HepG2 (cell line): ENCODE results near the gene CGREF1. TPM values are rescaled to one million over a fixed set of nuclear protein-coding genes. Genes with fewer than 3 reads are reported as not detected.

ENCODE experiments used
- ATF1 ChIP-seq: IDR thresholded peaks from 2 replicates; pipeline ENCODE4 v1.6.1; 2016; ENCODE audit warnings: mild to moderate bottlenecking, control low read depth
- CBX1 ChIP-seq: IDR thresholded peaks from one replicate; pipeline ENCODE4 v1.6.1; 2016; ENCODE audit warnings: antibody characterized with exemption, low read depth
- DMAP1 ChIP-seq: IDR thresholded peaks from 2 replicates; pipeline ENCODE4 v1.6.1; 2016
- HOXA9 ChIP-seq: sonication (generic); formaldehyde crosslinking; IDR thresholded peaks from 2 replicates; pipeline ENCODE4 v1.8.1; 2022; ENCODE audit warnings: missing genetic modification reagents, mild to moderate bottlenecking, moderate library complexity, borderline replicate concordance
- KDM1A ChIP-seq: IDR thresholded peaks from 2 replicates; pipeline ENCODE4 v1.6.1; 2016; ENCODE audit warnings: missing compliant biosample characterization
- MAFG ChIP-seq: sonication (generic); formaldehyde crosslinking; IDR thresholded peaks from 2 replicates; pipeline ENCODE4 v1.5.1; 2020; ENCODE audit warnings: mild to moderate bottlenecking, missing genetic modification reagents
- MIER3 ChIP-seq: IDR thresholded peaks from 2 replicates; pipeline ENCODE4 v1.6.1; 2016; ENCODE audit warnings: missing compliant biosample characterization, borderline replicate concordance
- NBN ChIP-seq: fragments of 450-650 bp; conservative IDR thresholded peaks from 2 replicates; pipeline ENCODE4 v1.6.1; 2017
- PRDM15 ChIP-seq: sonication (generic); formaldehyde crosslinking; IDR thresholded peaks from 2 replicates; pipeline ENCODE4 v1.4.0; 2020; ENCODE audit warnings: missing genetic modification reagents
- PRPF4 ChIP-seq: fragments of 200-400 bp; formaldehyde crosslinking; IDR thresholded peaks from 2 replicates; pipeline ENCODE4 v1.6.1; 2016; ENCODE audit warnings: low read length, low read depth; ENCODE audit not compliant: poor library complexity, severe bottlenecking
- SRSF9 ChIP-seq: fragments of 200-400 bp; formaldehyde crosslinking; IDR thresholded peaks from 2 replicates; pipeline ENCODE4 v1.6.1; 2018; ENCODE audit warnings: borderline replicate concordance, mild to moderate bottlenecking, low read depth, low read length; ENCODE audit not compliant: insufficient read depth, poor library complexity, severe bottlenecking
- TBX3 ChIP-seq: fragments of 450-650 bp; IDR thresholded peaks from 2 replicates; pipeline ENCODE4 v1.6.1; 2017; ENCODE audit warnings: antibody characterized with exemption, mild to moderate bottlenecking, inconsistent platforms, borderline replicate concordance
- ZMYM3 ChIP-seq: sonication (generic); formaldehyde crosslinking; IDR thresholded peaks from 2 replicates; pipeline ENCODE4 v1.5.1; 2020; ENCODE audit warnings: mild to moderate bottlenecking, missing genetic modification reagents
- ZNF292 ChIP-seq: sonication (generic); formaldehyde crosslinking; IDR thresholded peaks from 2 replicates; pipeline ENCODE4 v1.8.1; 2022; ENCODE audit warnings: mild to moderate bottlenecking, low read depth, missing genetic modification reagents, borderline replicate concordance
- ZNF33B ChIP-seq: sonication (generic); formaldehyde crosslinking; IDR thresholded peaks from 2 replicates; pipeline ENCODE4 v1.5.1; 2020; ENCODE audit warnings: mild to moderate bottlenecking, missing genetic modification reagents
- ZNF354B ChIP-seq: sonication (generic); formaldehyde crosslinking; IDR thresholded peaks from 2 replicates; pipeline ENCODE4 v1.8.0; 2022; ENCODE audit warnings: mild to moderate bottlenecking, missing genetic modification reagents
- ZNF569 ChIP-seq: sonication (generic); formaldehyde crosslinking; IDR thresholded peaks from 2 replicates; pipeline ENCODE4 v1.5.0; 2020; ENCODE audit warnings: mild to moderate bottlenecking, missing genetic modification reagents, moderate library complexity, borderline replicate concordance
- ZNF619 ChIP-seq: sonication (generic); formaldehyde crosslinking; IDR thresholded peaks from 2 replicates; pipeline ENCODE4 v1.4.0; 2020; ENCODE audit warnings: mild to moderate bottlenecking, missing genetic modification reagents
- ZNF747 ChIP-seq: sonication (generic); formaldehyde crosslinking; IDR thresholded peaks from 2 replicates; pipeline ENCODE4 v1.8.1; 2023; ENCODE audit warnings: missing genetic modification reagents, mild to moderate bottlenecking, borderline replicate concordance
- polyA plus RNA-seq, 8 experiments: library from polyadenylated mRNA; depleted of rRNA in 3 of 8; stranded (reverse) in 7 of 8; unstranded in 1 of 8; fragments of >200 nt; fragmentation: Illumina TruSeq in 4 of 8; extraction: Trizol in 4 of 8; gene quantifications; 2 replicates each; pipeline versions ENCODE4 v1.2.1 to v1.2.3, GENCODE V29; 2011 to 2016; ENCODE audit warnings: low read depth in 4 of 8, missing spikeins in 1 of 8, mixed read lengths in 1 of 8; ENCODE audit not compliant: insufficient read depth in 1 of 8
- total RNA-seq, 5 experiments: library from RNA; depleted of rRNA; stranded (reverse); fragments of >200 nt; fragmentation: Illumina TruSeq; extraction: Trizol; gene quantifications; 2 replicates each; pipeline ENCODE4 v1.2.3, GENCODE V29; 2016; ENCODE audit warnings: low read depth in 1 of 5
- TF ChIP-seq, protein P1 (sequence below): sonication (generic); formaldehyde crosslinking; IDR thresholded peaks from 2 replicates; pipeline ENCODE4 v1.5.0; 2020; ENCODE audit warnings: mild to moderate bottlenecking, missing genetic modification reagents, borderline replicate concordance
- TF ChIP-seq, protein P2 (sequence below): sonication (generic); formaldehyde crosslinking; IDR thresholded peaks from 2 replicates; pipeline ENCODE4 v1.5.0; 2020; ENCODE audit warnings: missing genetic modification reagents, mild to moderate bottlenecking, borderline replicate concordance
- TF ChIP-seq, protein P3 (sequence below): IDR thresholded peaks from 2 replicates; pipeline ENCODE4 v1.6.1; 2016; ENCODE audit warnings: control low read depth

The CGREF1 gene
- total and polyA plus RNA-seq, 2 of the 13 experiments (the other 11 are each of a cell fraction or from before 2014, with no cell fraction given): 13.9 to 23.4 TPM

DNA sequence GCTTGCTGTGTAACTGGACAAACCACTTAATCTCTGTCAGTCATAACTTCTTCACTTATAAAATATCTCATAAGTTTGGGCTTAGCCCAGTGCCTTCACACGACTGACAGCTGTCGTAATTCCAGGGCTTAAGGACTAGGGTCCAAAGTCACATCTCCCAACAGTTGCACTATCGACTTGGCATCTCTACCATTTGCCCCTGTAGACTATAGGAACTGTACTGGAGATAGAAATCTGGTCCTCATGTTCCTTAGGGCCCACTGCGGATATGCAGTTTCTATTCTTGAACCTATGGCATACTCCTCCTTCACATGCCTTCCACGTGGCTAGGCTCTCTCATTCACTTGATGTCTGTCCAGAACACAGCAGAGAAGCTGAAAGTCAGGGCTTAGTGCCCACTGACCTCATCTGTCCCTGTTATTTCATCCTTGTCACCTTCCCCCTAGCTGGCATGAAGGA, 7.4 kb upstream of the CGREF1 start (continued):
- no peak for TF ChIP-seq PRDM15 (CRISPR knock-in tag)
- peak; percentile 20; the same call in 1 of the 2 replicates for TF ChIP-seq ZMYM3 (CRISPR knock-in tag)
- no peak for TF ChIP-seq KDM1A
- TF ChIP-seq, protein P1, sequence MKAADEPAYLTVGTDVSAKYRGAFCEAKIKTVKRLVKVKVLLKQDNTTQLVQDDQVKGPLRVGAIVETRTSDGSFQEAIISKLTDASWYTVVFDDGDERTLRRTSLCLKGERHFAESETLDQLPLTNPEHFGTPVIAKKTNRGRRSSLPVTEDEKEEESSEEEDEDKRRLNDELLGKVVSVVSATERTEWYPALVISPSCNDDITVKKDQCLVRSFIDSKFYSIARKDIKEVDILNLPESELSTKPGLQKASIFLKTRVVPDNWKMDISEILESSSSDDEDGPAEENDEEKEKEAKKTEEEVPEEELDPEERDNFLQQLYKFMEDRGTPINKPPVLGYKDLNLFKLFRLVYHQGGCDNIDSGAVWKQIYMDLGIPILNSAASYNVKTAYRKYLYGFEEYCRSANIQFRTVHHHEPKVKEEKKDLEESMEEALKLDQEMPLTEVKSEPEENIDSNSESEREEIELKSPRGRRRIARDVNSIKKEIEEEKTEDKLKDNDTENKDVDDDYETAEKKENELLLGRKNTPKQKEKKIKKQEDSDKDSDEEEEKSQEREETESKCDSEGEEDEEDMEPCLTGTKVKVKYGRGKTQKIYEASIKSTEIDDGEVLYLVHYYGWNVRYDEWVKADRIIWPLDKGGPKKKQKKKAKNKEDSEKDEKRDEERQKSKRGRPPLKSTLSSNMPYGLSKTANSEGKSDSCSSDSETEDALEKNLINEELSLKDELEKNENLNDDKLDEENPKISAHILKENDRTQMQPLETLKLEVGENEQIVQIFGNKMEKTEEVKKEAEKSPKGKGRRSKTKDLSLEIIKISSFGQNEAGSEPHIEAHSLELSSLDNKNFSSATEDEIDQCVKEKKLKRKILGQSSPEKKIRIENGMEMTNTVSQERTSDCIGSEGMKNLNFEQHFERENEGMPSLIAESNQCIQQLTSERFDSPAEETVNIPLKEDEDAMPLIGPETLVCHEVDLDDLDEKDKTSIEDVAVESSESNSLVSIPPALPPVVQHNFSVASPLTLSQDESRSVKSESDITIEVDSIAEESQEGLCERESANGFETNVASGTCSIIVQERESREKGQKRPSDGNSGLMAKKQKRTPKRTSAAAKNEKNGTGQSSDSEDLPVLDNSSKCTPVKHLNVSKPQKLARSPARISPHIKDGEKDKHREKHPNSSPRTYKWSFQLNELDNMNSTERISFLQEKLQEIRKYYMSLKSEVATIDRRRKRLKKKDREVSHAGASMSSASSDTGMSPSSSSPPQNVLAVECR: 0 out of 2 replicates have a peak, but pooled peaks have one; percentile 2
- no peak for TF ChIP-seq CBX1
- 0 out of 2 replicates have a peak, but pooled peaks have one; percentile 32 for TF ChIP-seq ZNF747 (CRISPR knock-in tag)
- TF ChIP-seq NBN: no peak
- no peak for TF ChIP-seq HOXA9 (CRISPR knock-in tag)
- TF ChIP-seq, protein P2, sequence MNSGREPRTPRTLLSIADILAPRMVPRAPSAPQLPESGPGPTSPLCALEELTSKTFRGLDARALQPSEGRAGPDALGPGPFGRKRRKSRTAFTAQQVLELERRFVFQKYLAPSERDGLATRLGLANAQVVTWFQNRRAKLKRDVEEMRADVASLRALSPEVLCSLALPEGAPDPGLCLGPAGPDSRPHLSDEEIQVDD: no peak
- no peak for TF ChIP-seq ZNF33B (CRISPR knock-in tag)
- TF ChIP-seq DMAP1 (CRISPR knock-in tag): no peak
- no peak for TF ChIP-seq MAFG (CRISPR knock-in tag)
- no peak for TF ChIP-seq PRPF4
- TF ChIP-seq ZNF354B (CRISPR knock-in tag): no peak
- TF ChIP-seq ZNF619 (CRISPR knock-in tag): no peak
- TF ChIP-seq MIER3 (CRISPR knock-in tag): no peak
- TF ChIP-seq TBX3: no peak
- TF ChIP-seq ZNF569 (CRISPR knock-in tag): no peak
- TF ChIP-seq, protein P3, sequence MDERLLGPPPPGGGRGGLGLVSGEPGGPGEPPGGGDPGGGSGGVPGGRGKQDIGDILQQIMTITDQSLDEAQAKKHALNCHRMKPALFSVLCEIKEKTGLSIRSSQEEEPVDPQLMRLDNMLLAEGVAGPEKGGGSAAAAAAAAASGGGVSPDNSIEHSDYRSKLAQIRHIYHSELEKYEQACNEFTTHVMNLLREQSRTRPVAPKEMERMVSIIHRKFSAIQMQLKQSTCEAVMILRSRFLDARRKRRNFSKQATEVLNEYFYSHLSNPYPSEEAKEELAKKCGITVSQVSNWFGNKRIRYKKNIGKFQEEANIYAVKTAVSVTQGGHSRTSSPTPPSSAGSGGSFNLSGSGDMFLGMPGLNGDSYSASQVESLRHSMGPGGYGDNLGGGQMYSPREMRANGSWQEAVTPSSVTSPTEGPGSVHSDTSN: 0 out of 2 replicates have a peak, but pooled peaks have one; percentile 14
- TF ChIP-seq SRSF9: no peak
- no peak for TF ChIP-seq ATF1
- no peak for TF ChIP-seq ZNF292 (CRISPR knock-in tag)
